SK-N-SH treated with all-trans-retinoic acid at 6 μM for 48 hours (cell line): ENCODE results near the gene GRID1.

Experiments
- PATZ1 ChIP-seq: fragments of 250-450 bp; sonication (Bioruptor Pico); IDR thresholded peaks from 2 replicates; pipeline ENCODE4 v1.8.0; 2020; ENCODE audit warnings: mild to moderate bottlenecking, moderate library complexity, borderline replicate concordance
- TOX ChIP-seq: fragments of 250-450 bp; sonication (Bioruptor Pico); IDR thresholded peaks from 2 replicates; pipeline ENCODE4 v1.8.0; 2021; ENCODE audit warnings: mild to moderate bottlenecking, moderate library complexity, borderline replicate concordance

GRCh38 chr10:86138551-86139065, 228.0 kb downstream of the GRID1 start:
- TF ChIP-seq PATZ1 (CRISPR knock-in tag) (no peak), TOX (no peak)
